Measurements from ENCODE around the gene FGF8. TPM values are rescaled to one million over a fixed set of nuclear protein-coding genes. Genes with fewer than 3 reads are reported as not detected.

Gene FGF8
- total and polyA plus RNA-seq, 2 of the 8 experiments (the other 6 are each of a cell fraction or from before 2014, with no cell fraction given), result 1.1 to 3.9 TPM

- CTCF ChIA-PET (ENCODE audit: partially characterized antibody), result no interaction called here
- H3K27me3 ChIP-seq (replicated peaks in 1 of 4; ENCODE audit: control insufficient read depth in 3 of 4, extremely low read depth in 1 of 4, insufficient read depth in 3 of 4, low read length in 3 of 4), result no peaks in the 10 kb centered on the region
- no peak for TF ChIP-seq CHD1 (IDR thresholded peaks at IDR 0.05; ENCODE audit: low read depth, low read length)
- TF ChIP-seq, protein P1, sequence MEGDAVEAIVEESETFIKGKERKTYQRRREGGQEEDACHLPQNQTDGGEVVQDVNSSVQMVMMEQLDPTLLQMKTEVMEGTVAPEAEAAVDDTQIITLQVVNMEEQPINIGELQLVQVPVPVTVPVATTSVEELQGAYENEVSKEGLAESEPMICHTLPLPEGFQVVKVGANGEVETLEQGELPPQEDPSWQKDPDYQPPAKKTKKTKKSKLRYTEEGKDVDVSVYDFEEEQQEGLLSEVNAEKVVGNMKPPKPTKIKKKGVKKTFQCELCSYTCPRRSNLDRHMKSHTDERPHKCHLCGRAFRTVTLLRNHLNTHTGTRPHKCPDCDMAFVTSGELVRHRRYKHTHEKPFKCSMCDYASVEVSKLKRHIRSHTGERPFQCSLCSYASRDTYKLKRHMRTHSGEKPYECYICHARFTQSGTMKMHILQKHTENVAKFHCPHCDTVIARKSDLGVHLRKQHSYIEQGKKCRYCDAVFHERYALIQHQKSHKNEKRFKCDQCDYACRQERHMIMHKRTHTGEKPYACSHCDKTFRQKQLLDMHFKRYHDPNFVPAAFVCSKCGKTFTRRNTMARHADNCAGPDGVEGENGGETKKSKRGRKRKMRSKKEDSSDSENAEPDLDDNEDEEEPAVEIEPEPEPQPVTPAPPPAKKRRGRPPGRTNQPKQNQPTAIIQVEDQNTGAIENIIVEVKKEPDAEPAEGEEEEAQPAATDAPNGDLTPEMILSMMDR (IDR thresholded peaks at IDR 0.05; ENCODE audit: control extremely low read depth in 1 of 3, insufficient read depth in 1 of 3, low read depth in 1 of 3, low read length in 3 of 3), result no peak
- no peak for TF ChIP-seq HDAC6 (IDR thresholded peaks at IDR 0.05; ENCODE audit: low read depth, low read length)
- TF ChIP-seq YY1 (IDR thresholded peaks at IDR 0.05; ENCODE audit: low read depth, low read length), result no peak
- TF ChIP-seq EP300 (IDR thresholded peaks at IDR 0.05; ENCODE audit: borderline replicate concordance in 1 of 2, low read depth in 2 of 2, low read length in 2 of 2), result no peak
- no peak for TF ChIP-seq SAP30 (IDR thresholded peaks at IDR 0.05; ENCODE audit: insufficient read depth, insufficient replicate concordance, low read length)
- TF ChIP-seq CHD2 (IDR thresholded peaks at IDR 0.05; ENCODE audit: low read length), result no peak
- no peak for TF ChIP-seq JUN (IDR thresholded peaks at IDR 0.05; ENCODE audit: low read depth, low read length)
- no peak for TF ChIP-seq FOSL1 (IDR thresholded peaks at IDR 0.05; ENCODE audit: insufficient read depth, low read depth, low read length)
- TF ChIP-seq PHF8 (conservative IDR thresholded peaks at IDR 0.05; ENCODE audit: low read depth, low read length), result no peak
- TF ChIP-seq NRF1 (IDR thresholded peaks at IDR 0.05; ENCODE audit: low read depth, low read length), result no peak
Measured at GRCh38 chr10:101824736-101825135, 48.8 kb upstream of the FGF8 start.

More at GRCh38 chr10:101824736-101825135, 48.8 kb upstream of the FGF8 start:
- no peak for FAIRE-seq
- Histone ChIP-seq H3K4me2 (ENCODE audit: insufficient read depth in 1 of 2, low read depth in 2 of 2, low read length in 2 of 2) (no peak overlapping the region), H2BK15ac (ENCODE audit: low read length) (no peak overlapping the region), H3K23ac (ENCODE audit: insufficient read length) (no peak overlapping the region), H3K14ac (ENCODE audit: insufficient read length) (no peak overlapping the region), H3K23me2 (ENCODE audit: low read depth, low read length) (peaks cover under 1% of the 10 kb centered on the region; the same call in 1 of the 2 replicates), H3K18ac (ENCODE audit: extremely low read depth, low read length) (no peak overlapping the region), H3K4ac (replicated peaks; ENCODE audit: insufficient read length, low read depth, low read length) (no peak overlapping the region), H3K79me2 (ENCODE audit: control insufficient read depth in 1 of 2, insufficient read depth in 2 of 2, low read length in 2 of 2) (peaks cover 0 to 5% of the 10 kb centered on the region in 2 experiments; a peak in 1 of 4 replicates), H3K9me3 (ENCODE audit: insufficient read depth in 2 of 2, low read depth in 1 of 2, low read length in 1 of 2) (no peaks in the 10 kb centered on the region), H3K4me1 (replicated peaks in 1 of 4; ENCODE audit: control insufficient read depth in 3 of 4, insufficient read depth in 4 of 4, low read length in 3 of 4) (peaks cover 0 to 6% (median 3%) of the 10 kb centered on the region in 4 experiments; a peak in 4 of 7 replicates), H2AK5ac (ENCODE audit: low read depth, low read length) (no peak overlapping the region), H2AFZ (ENCODE audit: low read length) (no peak overlapping the region), H2BK20ac (ENCODE audit: low read length) (no peak overlapping the region), H3K9ac (replicated peaks in 1 of 4; ENCODE audit: extremely low read depth in 1 of 4, low read depth in 3 of 4, low read length in 3 of 4) (no peak overlapping the region), H3K4me3 (ENCODE audit: extremely low read depth in 1 of 4, insufficient read depth in 2 of 4, low read depth in 3 of 4, low read length in 4 of 4) (no peak overlapping the region), H4K20me1 (replicated peaks in 1 of 2; ENCODE audit: control insufficient read depth in 1 of 2, insufficient read depth in 2 of 2, low read length in 2 of 2) (peaks cover 4 to 5% of the 10 kb centered on the region in 2 experiments), H2BK120ac (replicated peaks; ENCODE audit: low read depth, low read length) (no peak overlapping the region), H4K8ac (ENCODE audit: extremely low read depth, insufficient read depth, low read length) (no peak overlapping the region), H3K27ac (ENCODE audit: low read depth, low read length) (no peak overlapping the region), H2BK5ac (ENCODE audit: low read depth, low read length) (no peak overlapping the region), H4K5ac (ENCODE audit: insufficient read length, low read depth, low read length) (no peak overlapping the region), H4K91ac (replicated peaks; ENCODE audit: insufficient read length, low read length) (no peak overlapping the region), H2BK12ac (ENCODE audit: low read depth, low read length) (no peak overlapping the region), H3K56ac (replicated peaks; ENCODE audit: insufficient read length, low read depth, low read length) (no peak overlapping the region), H3K36me3 (ENCODE audit: control insufficient read depth in 2 of 4, insufficient read depth in 4 of 4, low read length in 3 of 4) (no peaks in the 10 kb centered on the region; a peak in 1 of 8 replicates), H3K79me1 (ENCODE audit: low read depth, low read length) (peaks cover 3% of the 10 kb centered on the region; the same call in 1 of the 2 replicates)
- POLR2A ChIA-PET (ENCODE audit: partially characterized antibody), result interaction anchor here (1.0 kb wide), 2 partner anchors 11 to 12 kb away, joined by 3 to 4 read pairs; no protein-coding TSS in a partner anchor
- 78% methylated on average over 2 of the region's 2 CpGs; no CpG with 5 or more reads in 1 of the 2 experiments for WGBS, 2 experiments (ENCODE audit: extremely low coverage in 1 of 2, insufficient coverage in 1 of 2, insufficient read length in 1 of 2, insufficient replicate concordance in 2 of 2, low coverage in 1 of 2, low lambda C conversion rate in 2 of 2, missing lambda C conversion rate in 1 of 2)
- DNase-seq (ENCODE audit: low read depth in 1 of 2, low spot score in 2 of 2), result no peak

All from H1 (cell line).